HFFc6 (cell line): ENCODE measurements around the gene OGT. TPM values are rescaled to one million over a fixed set of nuclear protein-coding genes. Genes with fewer than 3 reads are reported as not detected.

ENCODE experiments used
- DNase-seq: peaks from one replicate; pipeline ENCODE4 v3.0.0-alpha.2; 2018
- H3K27ac Mint-ChIP-seq: 2 replicates; pipeline ENCODE4 v1.8.0; 2020; ENCODE audit warnings: mild to moderate bottlenecking, mixed read lengths
- H3K27me3 Mint-ChIP-seq: 2 replicates; pipeline ENCODE4 v1.8.0; 2021; ENCODE audit warnings: mild to moderate bottlenecking, moderate library complexity, mixed read lengths; ENCODE audit not compliant: insufficient read depth
- H3K36me3 Mint-ChIP-seq: 2 replicates; pipeline ENCODE4 v1.8.0; 2021; ENCODE audit warnings: low read depth, mixed read lengths
- H3K4me1 Mint-ChIP-seq: 2 replicates; pipeline ENCODE4 v1.8.0; 2020; ENCODE audit warnings: low read depth, mixed read lengths
- H3K4me3 Mint-ChIP-seq: 2 replicates; pipeline ENCODE4 v1.8.0; 2020; ENCODE audit warnings: mild to moderate bottlenecking, moderate library complexity, mixed read lengths
- H3K9me3 Mint-ChIP-seq: 2 replicates; pipeline ENCODE4 v1.8.0; 2020; ENCODE audit warnings: mild to moderate bottlenecking, mixed read lengths
- CTCF ChIP-seq: fragments of 200-600 bp; sonication (generic); IDR thresholded peaks from 2 replicates; pipeline ENCODE4 v1.5.0; 2021; ENCODE audit warnings: antibody characterized with exemption, mild to moderate bottlenecking
- total RNA-seq, 6 experiments: library from RNA; stranded (reverse); fragmentation: NEBNext Ultra II Directional; extraction: Animal tissue kit (Norgen Biotek cat#: 25700); gene quantifications; 2 replicates in 1 of 6; 3 replicates in 5 of 6; pipeline ENCODE4 v1.2.3, GENCODE V29; 2021

The OGT gene
- total RNA-seq, 6 experiments from 2014 or later: 52.9 to 77.5 (median 57.7) TPM

GRCh38 chrX:71621603-71622002 is 88.7 kb downstream of the OGT start:
- Mint-ChIP-seq H3K27me3 (no peaks in the 10 kb centered on the region; the same call in 1 of the 2 replicates), H3K27ac (no peak overlapping the region; the same call in 1 of the 2 replicates), H3K4me3 (no peak overlapping the region), H3K9me3 (no peaks in the 10 kb centered on the region), H3K4me1 (peaks cover 5% of the 10 kb centered on the region; the same call in 1 of the 2 replicates), H3K36me3 (no peaks in the 10 kb centered on the region)
- no peak for TF ChIP-seq CTCF
- DNase-seq: no peak

- H3K4me1 Mint-ChIP-seq: peaks cover 5% of the 10 kb centered on the region; the same call in 1 of the 2 replicates
- no peak for TF ChIP-seq CTCF
Observed at GRCh38 chrX:71622032-71622575, 89.2 kb downstream of the OGT start.

GRCh38 chrX:71622576-71623450 is 89.9 kb downstream of the OGT start:
- no peaks in the 10 kb centered on the region; the same call in 1 of the 2 replicates for H3K27me3 Mint-ChIP-seq
- peaks cover 5% of the 10 kb centered on the region; the same call in 1 of the 2 replicates for H3K4me1 Mint-ChIP-seq
- no peak for TF ChIP-seq CTCF
- DNase-seq: no peak
- H3K27ac Mint-ChIP-seq: no peak overlapping the region
- no peaks in the 10 kb centered on the region for H3K9me3 Mint-ChIP-seq
- H3K36me3 Mint-ChIP-seq: no peaks in the 10 kb centered on the region
- no peak overlapping the region for H3K4me3 Mint-ChIP-seq

More at GRCh38 chrX:71622032-71622575, 89.2 kb downstream of the OGT start:
- H3K27me3 Mint-ChIP-seq: no peaks in the 10 kb centered on the region; the same call in 1 of the 2 replicates
- H3K27ac Mint-ChIP-seq: no peak overlapping the region; the same call in 1 of the 2 replicates
- no peak overlapping the region for H3K4me3 Mint-ChIP-seq
- no peaks in the 10 kb centered on the region for H3K36me3 Mint-ChIP-seq
- DNase-seq: no peak
- no peaks in the 10 kb centered on the region for H3K9me3 Mint-ChIP-seq

DNA sequence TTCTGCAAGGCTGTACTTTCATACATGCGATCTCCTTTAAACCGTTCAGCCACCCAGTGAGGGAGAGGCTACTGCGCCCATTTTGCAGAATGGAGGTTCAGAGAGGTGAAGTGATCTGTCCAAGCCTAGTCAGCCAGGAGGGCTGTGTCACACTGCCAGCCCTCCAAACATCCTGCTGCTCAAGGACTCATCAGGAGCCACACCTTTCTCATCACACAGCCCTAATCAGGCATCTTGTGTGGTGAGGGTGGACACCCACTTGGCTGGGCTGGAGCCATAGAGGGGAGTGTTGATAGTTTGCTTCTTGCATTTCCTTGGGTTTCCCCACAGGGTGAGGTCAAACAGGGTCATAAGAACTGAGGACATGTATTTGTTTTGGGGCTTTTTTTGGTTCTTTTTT is 90.8 kb downstream of the OGT start:
- H3K27ac Mint-ChIP-seq: no peak overlapping the region
- DNase-seq: no peak
- no peak overlapping the region for H3K4me3 Mint-ChIP-seq
- no peaks in the 10 kb centered on the region for H3K36me3 Mint-ChIP-seq
- peaks cover 5% of the 10 kb centered on the region; the same call in 1 of the 2 replicates for H3K4me1 Mint-ChIP-seq
- H3K9me3 Mint-ChIP-seq: no peaks in the 10 kb centered on the region
- H3K27me3 Mint-ChIP-seq: no peaks in the 10 kb centered on the region; the same call in 1 of the 2 replicates
- TF ChIP-seq CTCF: no peak

DNA sequence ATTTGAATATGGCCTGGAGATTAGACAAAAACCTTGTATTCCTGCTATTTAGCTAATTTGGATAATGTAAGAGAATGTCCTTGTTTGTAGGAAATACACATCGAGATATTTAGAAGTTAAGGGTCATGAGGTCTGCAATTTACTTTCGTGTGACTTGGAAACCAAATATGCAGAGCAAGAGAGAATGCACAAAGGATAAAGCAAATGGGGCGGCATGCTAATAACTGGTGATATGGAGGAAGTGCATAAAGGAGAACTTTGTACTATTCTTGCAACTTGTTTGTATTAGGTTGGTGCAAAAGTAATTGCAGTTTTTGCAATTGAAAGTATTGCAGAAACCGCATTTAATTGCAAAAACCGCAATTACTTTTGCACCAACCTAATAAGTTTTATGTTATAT is 92.6 kb downstream of the OGT start:
- TF ChIP-seq CTCF: no peak
- no peak overlapping the region for H3K27ac Mint-ChIP-seq
- no peak overlapping the region for H3K4me3 Mint-ChIP-seq
- DNase-seq: no peak
- peaks cover 5% of the 10 kb centered on the region; the same call in 1 of the 2 replicates for H3K4me1 Mint-ChIP-seq
- H3K36me3 Mint-ChIP-seq: no peaks in the 10 kb centered on the region
- H3K9me3 Mint-ChIP-seq: no peaks in the 10 kb centered on the region
- no peaks in the 10 kb centered on the region; the same call in 1 of the 2 replicates for H3K27me3 Mint-ChIP-seq

Other genes starting within 250 kb of the OGT start
- 100 to 1,000 TPM; 367 to 495 (median 421) TPM for gene NONO, start 249.5 kb upstream of the OGT start, total RNA-seq
- gene ITGB1BP2, start 231.4 kb upstream of the OGT start, total RNA-seq: under 1 TPM; 0.50 to 0.95 (median 0.57) TPM
- gene TAF1, start 166.7 kb upstream of the OGT start, total RNA-seq: 10 to 100 TPM; 18.9 to 25.2 (median 21.0) TPM
- gene GCNA, start 45.3 kb downstream of the OGT start, total RNA-seq: 1 to 10 TPM in 2 of 6 experiments, under 1 TPM in 4; 0.48 to 1.7 (median 0.82) TPM
- gene CXCR3, start 85.4 kb downstream of the OGT start, total RNA-seq: not detected
- gene CXorf49, start 185.2 kb downstream of the OGT start, total RNA-seq: not detected
- gene CXorf49B, start 230.2 kb downstream of the OGT start, total RNA-seq: not detected